ENCODE measurements around the gene EPB42.

- TF ChIP-seq CTCF (IDR thresholded peaks at IDR 0.05) = no peak
- no peak for TF ChIP-seq POLR2AphosphoS5 (IDR thresholded peaks at IDR 0.05; ENCODE audit: low read depth, low read length)
- no peak for TF ChIP-seq REST (IDR thresholded peaks at IDR 0.05; ENCODE audit: insufficient read depth in 1 of 2, low read depth in 2 of 2, low read length in 1 of 2)
Observed at GRCh38 chr15:43165801-43166325, 55.0 kb downstream of the EPB42 start.
